OCI-LY3 (cell line): ENCODE data around the gene MPDU1.
A peak's percentile ranks its signal among the peaks of the same experiment; 100 is the strongest.

ENCODE experiments used
- H2AFZ ChIP-seq: fragments of 200-600, 300-600 bp; shearing (Covaris generic); 2 replicates; pipeline ENCODE4 v1.6.0; 2014; ENCODE audit warnings: antibody characterized with exemption, low read depth, low read length
- H3K27ac ChIP-seq: fragments of 200-600, 300-600 bp; sonication (generic); 2 replicates; pipeline ENCODE4 v1.5.1; 2014; ENCODE audit warnings: mild to moderate bottlenecking, low read length, moderate library complexity, mixed read lengths
- H3K27me3 ChIP-seq: fragments of 200-600, 300-600 bp; sonication (generic); 2 replicates; pipeline ENCODE4 v1.6.1; 2014; ENCODE audit warnings: low read depth, low read length, mixed read lengths
- H3K36me3 ChIP-seq: fragments of 200-600, 300-600 bp; sonication (generic); replicated peaks from 2 replicates; pipeline ENCODE3; 2014; ENCODE audit warnings: low read depth, low read length, mixed read lengths
- H3K4me1 ChIP-seq: fragments of 300-600, 200-600 bp; sonication (generic); 2 replicates; pipeline ENCODE4 v1.6.1; 2014; ENCODE audit warnings: low read length, mixed read lengths
- H3K4me2 ChIP-seq: fragments of 200-600, 300-600 bp; sonication (generic); 2 replicates; pipeline ENCODE4 v1.6.1; 2014; ENCODE audit warnings: low read length, mixed read lengths
- H3K4me3 ChIP-seq: fragments of 300-600, 200-600 bp; sonication (generic); 2 replicates; pipeline ENCODE4 v1.5.1; 2014; ENCODE audit warnings: antibody characterized with exemption, mild to moderate bottlenecking, low read length, moderate library complexity
- H3K79me2 ChIP-seq: fragments of 300-600, 200-600 bp; shearing (Covaris generic); 2 replicates; pipeline ENCODE4 v1.6.1; 2014; ENCODE audit warnings: mild to moderate bottlenecking, low read length, mixed read lengths
- H3K9ac ChIP-seq: fragments of 300-600, 200-600 bp; shearing (Covaris generic); 2 replicates; pipeline ENCODE4 v1.6.0; 2014; ENCODE audit warnings: mild to moderate bottlenecking, low read length, moderate library complexity
- H3K9me3 ChIP-seq: fragments of 200-600, 300-600 bp; shearing (Covaris generic); 2 replicates; pipeline ENCODE4 v1.6.1; 2014; ENCODE audit warnings: low read length, mixed read lengths; ENCODE audit not compliant: insufficient read depth
- H4K20me1 ChIP-seq: fragments of 200-600, 300-600 bp; sonication (generic); 2 replicates; pipeline ENCODE4 v1.6.1; 2016; ENCODE audit warnings: low read length, mixed read lengths; ENCODE audit not compliant: insufficient read depth
- EZH2phosphoT487 ChIP-seq: fragments of 200-600 bp; shearing (Covaris generic); IDR thresholded peaks from 2 replicates; pipeline ENCODE4 v1.6.1; 2018; ENCODE audit warnings: antibody characterized with exemption, mixed run types, low read depth
- TF ChIP-seq, protein P1 (sequence below): fragments of 200-600, 300-600 bp; sonication (generic); IDR thresholded peaks from 2 replicates; pipeline ENCODE4 v1.5.1; 2014; ENCODE audit warnings: antibody characterized with exemption, low read length, low read depth

MPDU1 gene

DNA sequence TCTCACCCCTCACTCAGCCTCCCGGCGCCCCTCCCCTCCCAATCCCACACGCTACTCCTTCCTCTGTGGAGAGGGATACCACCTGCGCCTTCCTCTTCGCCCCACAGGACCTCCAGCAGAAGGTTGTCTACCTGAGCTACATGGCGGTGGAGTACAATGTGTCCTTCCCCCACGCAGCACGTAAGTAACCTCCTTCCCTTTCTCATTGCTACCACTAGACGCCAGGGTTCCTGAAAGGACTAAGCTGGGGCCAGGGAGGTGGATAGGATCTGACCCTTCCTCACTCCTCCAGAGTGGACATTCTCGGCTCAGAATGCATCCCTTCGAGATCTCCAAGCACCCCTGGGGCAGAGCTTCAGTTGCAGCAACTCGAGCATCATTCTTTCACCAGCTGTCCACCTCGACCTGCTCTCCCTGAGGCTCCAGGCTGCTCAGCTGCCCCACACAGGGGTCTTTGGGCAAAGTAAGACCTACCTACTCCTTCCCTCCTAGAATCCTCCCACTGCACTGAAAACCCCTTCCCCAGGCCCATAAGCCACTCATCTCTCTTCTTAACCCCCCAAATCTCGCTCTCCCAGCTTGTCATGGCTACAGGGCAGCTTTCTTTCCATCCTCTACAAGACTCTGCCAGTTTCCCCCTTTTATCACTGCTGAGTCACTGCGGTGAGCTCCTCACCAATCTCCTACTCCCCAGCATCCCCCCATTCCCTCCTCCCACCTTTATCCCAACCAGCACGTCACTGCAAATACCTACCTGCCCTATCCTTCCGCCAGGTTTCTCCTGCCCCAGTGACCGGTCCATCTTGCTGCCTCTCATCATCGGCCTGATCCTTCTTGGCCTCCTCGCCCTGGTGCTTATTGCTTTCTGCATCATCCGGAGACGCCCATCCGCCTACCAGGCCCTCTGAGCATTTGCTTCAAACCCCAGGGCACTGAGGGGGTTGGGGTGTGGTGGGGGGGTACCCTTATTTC, 2.8 kb upstream of the MPDU1 start:
- no peak for TF ChIP-seq EZH2phosphoT487
- TF ChIP-seq, protein P1, sequence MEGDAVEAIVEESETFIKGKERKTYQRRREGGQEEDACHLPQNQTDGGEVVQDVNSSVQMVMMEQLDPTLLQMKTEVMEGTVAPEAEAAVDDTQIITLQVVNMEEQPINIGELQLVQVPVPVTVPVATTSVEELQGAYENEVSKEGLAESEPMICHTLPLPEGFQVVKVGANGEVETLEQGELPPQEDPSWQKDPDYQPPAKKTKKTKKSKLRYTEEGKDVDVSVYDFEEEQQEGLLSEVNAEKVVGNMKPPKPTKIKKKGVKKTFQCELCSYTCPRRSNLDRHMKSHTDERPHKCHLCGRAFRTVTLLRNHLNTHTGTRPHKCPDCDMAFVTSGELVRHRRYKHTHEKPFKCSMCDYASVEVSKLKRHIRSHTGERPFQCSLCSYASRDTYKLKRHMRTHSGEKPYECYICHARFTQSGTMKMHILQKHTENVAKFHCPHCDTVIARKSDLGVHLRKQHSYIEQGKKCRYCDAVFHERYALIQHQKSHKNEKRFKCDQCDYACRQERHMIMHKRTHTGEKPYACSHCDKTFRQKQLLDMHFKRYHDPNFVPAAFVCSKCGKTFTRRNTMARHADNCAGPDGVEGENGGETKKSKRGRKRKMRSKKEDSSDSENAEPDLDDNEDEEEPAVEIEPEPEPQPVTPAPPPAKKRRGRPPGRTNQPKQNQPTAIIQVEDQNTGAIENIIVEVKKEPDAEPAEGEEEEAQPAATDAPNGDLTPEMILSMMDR = no peak
- Histone ChIP-seq H2AFZ (no peak overlapping the region), H3K36me3 (peaks cover 45% of the 10 kb centered on the region), H3K9me3 (no peaks in the 10 kb centered on the region), H3K4me1 (peaks cover 65% of the 10 kb centered on the region), H3K27ac (no peak overlapping the region), H3K27me3 (no peaks in the 10 kb centered on the region), H3K4me2 (no peak overlapping the region), H3K9ac (no peak overlapping the region), H3K4me3 (no peak overlapping the region), H4K20me1 (peaks cover 29% of the 10 kb centered on the region), H3K79me2 (peaks cover 62% of the 10 kb centered on the region)

DNA sequence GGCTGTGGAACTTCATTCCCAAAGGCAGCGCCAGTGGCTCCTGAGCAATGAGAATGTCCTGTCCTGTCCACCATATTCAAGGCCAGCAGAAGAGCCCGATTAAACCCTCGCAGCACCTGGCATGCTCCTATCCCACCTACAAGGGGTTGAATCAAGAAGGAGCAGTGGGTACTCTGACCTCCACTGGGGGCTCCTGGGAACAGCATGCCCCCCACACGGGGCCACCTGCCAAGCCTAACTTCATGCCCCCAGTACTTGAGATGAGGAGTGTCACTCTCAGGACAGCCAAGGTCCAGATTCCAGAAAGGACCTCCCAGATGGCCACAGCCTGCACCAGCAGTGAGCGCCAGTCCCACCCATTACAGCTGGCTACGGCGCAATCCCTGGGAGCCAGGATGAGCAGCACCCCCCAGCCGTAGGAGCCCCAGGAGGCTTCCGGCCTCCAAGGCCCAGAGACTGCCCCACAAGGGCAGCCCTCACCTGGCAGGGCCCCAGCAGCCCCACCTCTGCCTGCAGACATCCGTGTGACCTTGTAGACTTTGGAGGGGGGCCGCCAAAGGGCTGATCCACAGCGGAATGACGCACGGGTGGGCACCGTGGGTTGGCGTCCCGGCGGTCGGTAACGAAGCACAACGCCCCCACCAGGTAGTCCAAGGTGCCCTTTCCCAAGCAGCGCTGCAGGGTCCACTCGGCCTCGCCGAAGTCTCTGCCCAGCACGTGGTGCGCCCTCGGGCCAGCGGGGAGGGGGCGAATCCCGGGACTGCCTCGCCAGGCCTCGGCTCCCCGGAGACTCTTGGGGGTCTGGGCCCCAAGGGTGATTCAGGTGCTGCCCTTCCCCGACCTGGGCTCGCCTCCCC, 1.0 kb upstream of the MPDU1 start:
- H3K9me3 ChIP-seq = no peaks in the 10 kb centered on the region
- peaks cover 11% of the 10 kb centered on the region for H4K20me1 ChIP-seq
- TF ChIP-seq, protein P1 = no peak; the same call in 1 of the 2 replicates
- TF ChIP-seq EZH2phosphoT487 = no peak
- H3K27ac ChIP-seq = peak overlapping the region; percentile 88
- H3K4me1 ChIP-seq = peaks cover 47% of the 10 kb centered on the region
- H3K27me3 ChIP-seq = no peaks in the 10 kb centered on the region
- peaks cover 47% of the 10 kb centered on the region for H3K79me2 ChIP-seq
- peaks cover 28% of the 10 kb centered on the region for H3K36me3 ChIP-seq
- H3K4me3 ChIP-seq = peak overlapping the region; percentile 98
- peak overlapping the region; percentile 95; the same call in 1 of the 2 replicates for H3K9ac ChIP-seq
- H2AFZ ChIP-seq = no peak overlapping the region
- H3K4me2 ChIP-seq = peak overlapping the region; percentile 88

DNA sequence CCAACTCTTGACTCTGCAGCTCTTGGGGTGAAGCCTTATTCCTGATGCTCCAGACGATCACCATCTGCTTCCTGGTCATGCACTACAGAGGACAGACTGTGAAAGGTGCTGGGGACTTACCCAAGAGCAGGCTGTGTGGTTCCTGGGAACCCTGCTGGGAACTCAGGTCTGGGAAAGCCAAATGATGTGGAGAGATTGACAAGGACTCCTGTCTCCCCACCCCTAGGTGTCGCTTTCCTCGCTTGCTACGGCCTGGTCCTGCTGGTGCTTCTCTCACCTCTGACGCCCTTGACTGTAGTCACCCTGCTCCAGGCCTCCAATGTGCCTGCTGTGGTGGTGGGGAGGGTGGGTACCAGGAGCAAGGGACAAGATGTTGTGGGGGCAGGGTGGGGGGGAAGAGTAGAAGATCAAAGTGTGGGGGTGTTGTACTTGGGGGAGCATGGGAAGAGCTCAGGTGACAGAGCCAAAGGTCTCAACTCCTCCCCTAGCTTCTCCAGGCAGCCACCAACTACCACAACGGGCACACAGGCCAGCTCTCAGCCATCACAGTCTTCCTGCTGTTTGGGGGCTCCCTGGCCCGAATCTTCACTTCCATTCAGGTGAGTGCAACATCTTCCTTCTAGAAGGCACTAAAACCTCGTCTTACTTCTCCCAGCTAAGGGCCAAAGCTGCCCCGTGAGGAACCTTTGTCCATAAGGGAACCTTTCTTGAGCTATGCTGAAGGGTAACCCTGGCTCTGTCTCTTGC, 3.2 kb downstream of the MPDU1 start:
- peaks cover 21% of the 10 kb centered on the region for H3K4me1 ChIP-seq
- TF ChIP-seq, protein P1 = peak; percentile 40
- TF ChIP-seq EZH2phosphoT487 = no peak
- H4K20me1 ChIP-seq = no peaks in the 10 kb centered on the region
- H2AFZ ChIP-seq = no peak overlapping the region
- H3K9ac ChIP-seq = no peak overlapping the region
- no peak overlapping the region for H3K27ac ChIP-seq
- no peaks in the 10 kb centered on the region for H3K9me3 ChIP-seq
- no peak overlapping the region for H3K4me2 ChIP-seq
- H3K4me3 ChIP-seq = no peak overlapping the region
- H3K36me3 ChIP-seq = peaks cover 10% of the 10 kb centered on the region
- no peaks in the 10 kb centered on the region for H3K27me3 ChIP-seq
- peaks cover 33% of the 10 kb centered on the region for H3K79me2 ChIP-seq
